Ishikawa (cell line): Measurements from ENCODE around the gene ADM.
A peak's percentile ranks its signal among the peaks of the same experiment; 100 is the strongest.

Source experiments
- CEBPB ChIP-seq: IDR thresholded peaks from 2 replicates; pipeline ENCODE4 v1.6.1; 2012
- CREB1 ChIP-seq: IDR thresholded peaks from 2 replicates; pipeline ENCODE4 v1.6.1; 2012; ENCODE audit warnings: low read depth
- EGR1 ChIP-seq: IDR thresholded peaks from 2 replicates; pipeline ENCODE4 v1.6.1; 2012
- EP300 ChIP-seq: IDR thresholded peaks from 2 replicates; pipeline ENCODE4 v1.6.1; 2012; ENCODE audit warnings: borderline replicate concordance
- FOXM1 ChIP-seq: IDR thresholded peaks from 2 replicates; pipeline ENCODE4 v1.6.1; 2012; ENCODE audit warnings: low read depth, borderline replicate concordance
- MAX ChIP-seq: IDR thresholded peaks from 2 replicates; pipeline ENCODE4 v1.6.1; 2012
- NFIC ChIP-seq: IDR thresholded peaks from 2 replicates; pipeline ENCODE4 v1.6.1; 2012
- RAD21 ChIP-seq: IDR thresholded peaks from 2 replicates; pipeline ENCODE4 v1.6.1; 2012; ENCODE audit warnings: low read depth
- REST ChIP-seq: IDR thresholded peaks from 2 replicates; pipeline ENCODE4 v1.6.1; 2012; ENCODE audit warnings: low read depth, mild to moderate bottlenecking
- TAF1 ChIP-seq: IDR thresholded peaks from 2 replicates; pipeline ENCODE4 v1.6.1; 2012; ENCODE audit warnings: low read depth, mild to moderate bottlenecking
- TCF12 ChIP-seq: IDR thresholded peaks from 2 replicates; pipeline ENCODE4 v1.6.1; 2012; ENCODE audit warnings: low read depth
- TEAD4 ChIP-seq: IDR thresholded peaks from 2 replicates; pipeline ENCODE4 v1.6.1; 2012
- USF1 ChIP-seq: IDR thresholded peaks from 2 replicates; pipeline ENCODE4 v1.6.1; 2012
- YY1 ChIP-seq: IDR thresholded peaks from 2 replicates; pipeline ENCODE4 v1.6.1; 2012; ENCODE audit warnings: low read depth
- ZBTB7A ChIP-seq: IDR thresholded peaks from 2 replicates; pipeline ENCODE4 v1.6.1; 2012; ENCODE audit warnings: low read depth

The ADM gene

GRCh38 chr11:10314199-10315072 is 9.6 kb downstream of the ADM start:
- TF ChIP-seq EP300, result no peak
- peak; percentile 75 for TF ChIP-seq CREB1

GRCh38 chr11:10315083-10315482 is 10.2 kb downstream of the ADM start:
- TF ChIP-seq EGR1 (no peak), REST (no peak), NFIC (no peak), RAD21 (no peak), USF1 (no peak), ZBTB7A (no peak), FOXM1 (no peak), EP300 (no peak), TAF1 (no peak), CEBPB (no peak), TCF12 (no peak), MAX (no peak), YY1 (no peak), CREB1 (no peak), TEAD4 (no peak)

- TF ChIP-seq RAD21 (no peak), CEBPB (no peak), NFIC (no peak), FOXM1 (no peak), EP300 (no peak), USF1 (no peak), YY1 (no peak), EGR1 (no peak), MAX (no peak), CREB1 (no peak), TAF1 (no peak), REST (no peak), ZBTB7A (no peak), TEAD4 (no peak), TCF12 (no peak)
Observed at GRCh38 chr11:10317151-10317755, 12.4 kb downstream of the ADM start.

- TF ChIP-seq EP300, result no peak
- TF ChIP-seq TEAD4, result no peak
- no peak for TF ChIP-seq REST
- no peak for TF ChIP-seq EGR1
- no peak for TF ChIP-seq ZBTB7A
- no peak for TF ChIP-seq FOXM1
- TF ChIP-seq TCF12, result no peak
- no peak for TF ChIP-seq NFIC
Observed at GRCh38 chr11:10317776-10318526, 13.1 kb downstream of the ADM start.
